Natural killer cell treated with Interleukin-12 subunit alpha and Interleukin-12 subunit beta and Interleukin-15 and Interleukin-18, amount 100 ng/mL, for 72 hours (primary cell): ENCODE data around the gene UBAC2. TPM values are rescaled to one million over a fixed set of nuclear protein-coding genes. Genes with fewer than 3 reads are reported as not detected.
A peak's percentile ranks its signal among the peaks of the same experiment; 100 is the strongest.
"Not testable (repeated sequence)": the region's sequence is repeated elsewhere in the genome, so short reads cannot be mapped to it uniquely, and the experiment has no call there.

Experiments
- ATAC-seq, 2 donors: fragments of 150-1000 bp; cut with Tn5 transposase in 1 of 2; sonication (Bioruptor Pico), chemical (Tn5 transposase) in 1 of 2; 2 replicates each; pipeline ENCODE4 v1.10.0; 2021
- DNase-seq: peaks from one replicate; pipeline ENCODE4 v3.0.0; 2022; ENCODE audit warnings: low spot score
- H3K27ac Mint-ChIP-seq, 2 donors: 1 replicate in 1 of 2; 2 replicates in 1 of 2; pipeline ENCODE4 v1.8.0; 2022; ENCODE audit warnings: mixed read lengths in 2 of 2, mild to moderate bottlenecking in 1 of 2, moderate library complexity in 1 of 2
- H3K27me3 Mint-ChIP-seq, 2 donors: 1 replicate in 1 of 2; 2 replicates in 1 of 2; pipeline ENCODE4 v1.8.0; 2022; ENCODE audit warnings: mixed read lengths in 2 of 2
- H3K36me3 Mint-ChIP-seq: one replicate; pipeline ENCODE4 v1.8.0; 2022; ENCODE audit warnings: mixed read lengths
- H3K4me1 Mint-ChIP-seq, 2 donors: 1 replicate in 1 of 2; 2 replicates in 1 of 2; pipeline ENCODE4 v1.8.0; 2022; ENCODE audit warnings: low read depth in 2 of 2, mixed read lengths in 2 of 2, mild to moderate bottlenecking in 1 of 2
- H3K4me3 Mint-ChIP-seq: one replicate; pipeline ENCODE4 v1.8.0; 2022; ENCODE audit warnings: mixed read lengths
- H3K9me3 Mint-ChIP-seq: 2 replicates; pipeline ENCODE4 v1.8.0; 2022; ENCODE audit warnings: mixed read lengths
- total RNA-seq, 2 donors: library from RNA; stranded (reverse); gene quantifications; one replicate each; pipeline ENCODE4 v1.2.3, GENCODE V29; 2022

UBAC2 gene
- total RNA-seq, 2 donors from 2014 or later, result 55.9 to 58.0 TPM

GRCh38 chr13:99408703-99409000 lies 208.0 kb downstream of the UBAC2 start:
- H3K4me3 Mint-ChIP-seq, result no peak overlapping the region
- no peak for ATAC-seq
- H3K9me3 Mint-ChIP-seq, result peaks cover 7% of the 10 kb centered on the region
- no peak for DNase-seq
- H3K27ac Mint-ChIP-seq, result no peak overlapping the region
- peaks cover 12 to 14% of the 10 kb centered on the region in 2 donors for H3K27me3 Mint-ChIP-seq
- H3K36me3 Mint-ChIP-seq, result peaks cover 7% of the 10 kb centered on the region
- peaks cover 20 to 42% of the 10 kb centered on the region in 2 donors for H3K4me1 Mint-ChIP-seq

- H3K4me1 Mint-ChIP-seq, result peaks cover 11 to 34% of the 10 kb centered on the region in 2 donors
- ATAC-seq, H3K9me3 Mint-ChIP-seq, DNase-seq, H3K4me3 Mint-ChIP-seq, H3K36me3 Mint-ChIP-seq: not testable (repeated sequence)
- peak overlapping the region in 1 of 2 donors; percentile 24 for H3K27ac Mint-ChIP-seq
- H3K27me3 Mint-ChIP-seq, result peaks cover 12 to 14% of the 10 kb centered on the region in 2 donors
These were observed 208.9 kb downstream of the UBAC2 start for GRCh38 chr13:99409461-99410083.

- not testable (repeated sequence) for H3K27ac Mint-ChIP-seq, H3K36me3 Mint-ChIP-seq, H3K9me3 Mint-ChIP-seq, DNase-seq, ATAC-seq, H3K4me3 Mint-ChIP-seq
- peaks cover 8 to 12% of the 10 kb centered on the region in 2 donors for H3K27me3 Mint-ChIP-seq
- peaks cover 14 to 36% of the 10 kb centered on the region in 2 donors for H3K4me1 Mint-ChIP-seq
These were observed 210.2 kb downstream of the UBAC2 start for GRCh38 chr13:99410646-99411475.

DNA sequence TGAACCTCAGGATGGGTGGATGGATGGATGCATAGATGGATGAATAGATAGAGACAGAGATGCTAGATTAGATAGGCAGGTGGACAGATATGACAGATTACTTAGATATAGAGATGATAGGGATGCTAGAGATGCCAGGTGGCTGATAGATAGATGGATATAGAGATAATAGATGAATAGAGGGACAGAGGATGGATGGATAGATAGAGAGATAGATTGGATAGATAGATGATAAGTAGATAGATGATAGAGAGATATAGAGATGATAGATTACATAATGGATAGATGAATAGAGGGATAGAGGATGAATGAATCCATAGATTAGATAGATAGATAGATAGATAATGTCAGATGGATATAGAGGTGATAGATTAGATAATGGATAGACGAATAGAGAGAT lies 212.2 kb downstream of the UBAC2 start:
- H3K9me3 Mint-ChIP-seq, result peaks cover 7% of the 10 kb centered on the region
- no peak for ATAC-seq
- no peak for DNase-seq
- peaks cover 7% of the 10 kb centered on the region for H3K36me3 Mint-ChIP-seq
- H3K4me3 Mint-ChIP-seq, result no peak overlapping the region
- H3K27ac Mint-ChIP-seq, result no peak overlapping the region
- peaks cover 6% of the 10 kb centered on the region in 2 donors for H3K27me3 Mint-ChIP-seq
- peaks cover 14 to 30% of the 10 kb centered on the region in 2 donors for H3K4me1 Mint-ChIP-seq

- DNase-seq, result no peak
- Mint-ChIP-seq H3K36me3 (peaks cover 7% of the 10 kb centered on the region), H3K9me3 (peaks cover 7% of the 10 kb centered on the region), H3K4me1 (peaks cover 14 to 25% of the 10 kb centered on the region in 2 donors), H3K27ac (no peak overlapping the region), H3K27me3 (peaks cover 6% of the 10 kb centered on the region in 2 donors), H3K4me3 (no peak overlapping the region)
- no peak for ATAC-seq
These were observed 213.7 kb downstream of the UBAC2 start for GRCh38 chr13:99414048-99414995.

GRCh38 chr13:99415014-99415650 lies 214.5 kb downstream of the UBAC2 start:
- no peak for ATAC-seq
- peaks cover 7% of the 10 kb centered on the region for H3K36me3 Mint-ChIP-seq
- no peak overlapping the region for H3K27ac Mint-ChIP-seq
- no peak overlapping the region for H3K4me3 Mint-ChIP-seq
- H3K9me3 Mint-ChIP-seq, result peaks cover 7% of the 10 kb centered on the region
- H3K4me1 Mint-ChIP-seq, result peaks cover 21 to 25% of the 10 kb centered on the region in 2 donors
- peaks cover 0 to 13% of the 10 kb centered on the region in 2 donors for H3K27me3 Mint-ChIP-seq
- DNase-seq, result no peak

DNA sequence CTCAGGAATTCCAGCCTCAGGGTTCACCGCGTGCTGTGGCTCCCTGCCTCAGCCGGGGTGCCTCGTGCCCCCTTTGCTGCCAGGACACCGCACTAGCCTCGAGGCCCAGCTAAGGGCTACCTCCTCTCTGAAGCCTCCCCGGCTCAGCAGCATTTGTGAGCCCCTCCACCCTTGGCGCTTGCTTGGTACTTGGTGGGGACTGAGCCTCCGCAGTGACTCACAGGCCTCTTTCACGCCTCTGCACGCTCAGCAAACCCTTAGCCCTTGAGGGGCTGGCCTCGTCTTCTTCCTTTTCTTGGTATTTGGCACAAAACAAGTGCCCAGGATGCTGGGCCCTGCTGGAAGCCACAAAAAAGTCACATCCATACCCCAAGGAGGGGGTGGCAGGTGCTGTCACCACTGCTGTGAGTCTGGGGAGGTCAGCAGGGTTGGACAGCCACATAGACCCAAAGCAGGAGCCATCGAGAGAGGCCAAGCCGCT lies 215.2 kb downstream of the UBAC2 start:
- Mint-ChIP-seq H3K4me3 (peak overlapping the region; percentile 8), H3K27ac (peak overlapping the region in 1 of 2 donors; percentile 32), H3K4me1 (peaks cover 29 to 31% of the 10 kb centered on the region in 2 donors), H3K36me3 (peaks cover 7% of the 10 kb centered on the region), H3K9me3 (peaks cover 7% of the 10 kb centered on the region), H3K27me3 (peaks cover 0 to 16% of the 10 kb centered on the region in 2 donors)
- DNase-seq (no peak), ATAC-seq (peak; percentile 73 to 79)

GRCh38 chr13:99416411-99417121 lies 215.9 kb downstream of the UBAC2 start:
- H3K36me3 Mint-ChIP-seq, result peaks cover 7% of the 10 kb centered on the region
- peaks cover 7% of the 10 kb centered on the region for H3K9me3 Mint-ChIP-seq
- peak in 1 of 2 donors; percentile 11 for ATAC-seq
- H3K4me3 Mint-ChIP-seq, result no peak overlapping the region
- H3K27ac Mint-ChIP-seq, result no peak overlapping the region
- H3K27me3 Mint-ChIP-seq, result peaks cover 3 to 19% of the 10 kb centered on the region in 2 donors
- DNase-seq, result no peak
- H3K4me1 Mint-ChIP-seq, result peaks cover 33 to 35% of the 10 kb centered on the region in 2 donors

DNA sequence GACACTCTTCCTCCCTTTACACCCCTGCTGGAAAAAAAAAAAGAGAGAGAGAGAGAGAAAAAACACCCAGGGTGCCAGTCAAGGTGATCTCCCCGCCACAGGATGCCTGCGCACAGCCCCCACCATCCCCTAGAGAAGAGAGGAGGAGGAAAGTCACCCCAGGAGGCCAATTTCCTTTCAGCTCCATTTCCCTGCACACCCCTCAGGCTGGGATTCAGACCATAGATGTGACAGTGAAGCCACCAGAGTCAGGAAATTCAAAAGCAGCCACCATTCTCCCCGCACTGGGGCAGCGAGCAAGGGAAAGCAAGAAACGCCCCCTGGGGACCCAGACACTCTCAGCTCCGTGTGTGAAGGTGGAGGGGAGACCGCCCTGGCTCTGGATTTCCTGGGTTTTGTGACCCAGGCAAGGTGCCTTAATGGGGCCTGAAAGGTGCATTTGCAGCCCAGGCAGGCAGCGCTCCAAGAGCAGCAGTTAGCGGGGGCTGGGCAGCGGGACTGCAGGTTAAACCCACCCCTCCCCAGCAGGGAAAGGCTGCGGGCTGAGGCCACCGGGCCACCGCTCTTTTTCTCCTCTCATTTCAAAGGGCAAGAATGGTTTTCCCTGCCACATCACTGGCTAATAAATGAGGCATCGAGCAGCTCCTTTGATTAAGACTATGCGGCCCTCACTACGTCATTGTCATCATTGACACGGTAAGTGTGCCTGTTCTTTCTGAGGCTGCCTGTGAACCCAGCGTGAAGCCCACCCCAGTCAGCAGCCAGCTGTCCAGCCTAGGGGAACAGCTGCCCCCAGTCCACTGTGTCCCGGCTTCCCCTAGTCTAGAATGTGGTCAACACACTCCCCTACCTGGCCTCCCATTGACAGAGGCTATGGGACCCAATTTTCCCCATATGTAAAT lies 216.8 kb downstream of the UBAC2 start:
- Mint-ChIP-seq H3K27ac (peak overlapping the region in 1 of 2 donors; percentile 36), H3K4me3 (no peak overlapping the region), H3K36me3 (no peaks in the 10 kb centered on the region), H3K4me1 (peaks cover 35 to 37% of the 10 kb centered on the region in 2 donors), H3K27me3 (peaks cover 8 to 17% of the 10 kb centered on the region in 2 donors), H3K9me3 (no peaks in the 10 kb centered on the region)
- DNase-seq (no peak), ATAC-seq (no peak)

DNA sequence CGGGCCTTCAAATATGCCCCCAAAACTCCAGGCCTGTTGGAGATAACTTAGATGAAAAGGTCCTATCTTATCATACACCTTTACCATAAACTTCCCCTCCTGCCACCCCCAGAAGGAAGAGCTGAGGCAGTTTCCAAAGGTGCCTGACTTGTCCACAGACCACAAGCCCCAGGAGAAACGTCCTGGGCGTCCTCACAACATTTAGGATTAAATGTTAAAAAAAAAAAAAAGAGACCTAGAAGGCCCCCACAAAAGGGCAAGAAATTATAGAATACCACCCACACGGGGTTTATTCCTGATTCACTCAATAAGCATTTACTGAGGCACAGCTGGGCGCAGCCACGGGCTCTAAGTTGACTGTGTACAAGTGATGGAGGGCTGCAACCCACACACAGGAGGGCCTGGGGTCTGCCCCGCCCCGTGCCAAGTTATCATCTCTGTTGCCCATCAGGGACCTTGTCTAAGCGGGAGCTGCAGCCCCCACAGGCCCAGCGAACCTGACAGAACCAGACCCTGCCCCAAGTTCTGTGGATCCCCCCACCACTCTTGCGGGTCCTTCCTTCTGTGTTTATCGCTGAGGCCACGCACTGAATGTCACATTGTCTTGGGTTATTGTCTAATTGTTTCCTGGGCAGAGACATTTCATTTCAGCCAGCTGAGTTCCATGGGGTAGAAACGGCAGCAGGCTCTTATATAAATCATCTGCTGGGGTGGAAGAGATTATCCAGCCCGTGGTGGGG lies 217.6 kb downstream of the UBAC2 start:
- no peaks in the 10 kb centered on the region for H3K9me3 Mint-ChIP-seq
- ATAC-seq, result no peak
- peaks cover 9 to 17% of the 10 kb centered on the region in 2 donors for H3K27me3 Mint-ChIP-seq
- no peak overlapping the region for H3K4me3 Mint-ChIP-seq
- peaks cover 43 to 44% of the 10 kb centered on the region in 2 donors for H3K4me1 Mint-ChIP-seq
- DNase-seq, result no peak
- peak overlapping the region in 1 of 2 donors; percentile 36 for H3K27ac Mint-ChIP-seq
- H3K36me3 Mint-ChIP-seq, result no peaks in the 10 kb centered on the region

GRCh38 chr13:99418843-99419140 lies 218.1 kb downstream of the UBAC2 start:
- H3K27ac Mint-ChIP-seq, result no peak overlapping the region
- H3K27me3 Mint-ChIP-seq, result peaks cover 9 to 17% of the 10 kb centered on the region in 2 donors
- no peaks in the 10 kb centered on the region for H3K9me3 Mint-ChIP-seq
- no peak for DNase-seq
- ATAC-seq, result no peak
- no peaks in the 10 kb centered on the region for H3K36me3 Mint-ChIP-seq
- H3K4me3 Mint-ChIP-seq, result no peak overlapping the region
- H3K4me1 Mint-ChIP-seq, result peaks cover 46 to 47% of the 10 kb centered on the region in 2 donors
